Measurements from ENCODE around the gene AUTS2.
A peak's percentile ranks its signal among the peaks of the same experiment; 100 is the strongest.

The AUTS2 gene

DNA sequence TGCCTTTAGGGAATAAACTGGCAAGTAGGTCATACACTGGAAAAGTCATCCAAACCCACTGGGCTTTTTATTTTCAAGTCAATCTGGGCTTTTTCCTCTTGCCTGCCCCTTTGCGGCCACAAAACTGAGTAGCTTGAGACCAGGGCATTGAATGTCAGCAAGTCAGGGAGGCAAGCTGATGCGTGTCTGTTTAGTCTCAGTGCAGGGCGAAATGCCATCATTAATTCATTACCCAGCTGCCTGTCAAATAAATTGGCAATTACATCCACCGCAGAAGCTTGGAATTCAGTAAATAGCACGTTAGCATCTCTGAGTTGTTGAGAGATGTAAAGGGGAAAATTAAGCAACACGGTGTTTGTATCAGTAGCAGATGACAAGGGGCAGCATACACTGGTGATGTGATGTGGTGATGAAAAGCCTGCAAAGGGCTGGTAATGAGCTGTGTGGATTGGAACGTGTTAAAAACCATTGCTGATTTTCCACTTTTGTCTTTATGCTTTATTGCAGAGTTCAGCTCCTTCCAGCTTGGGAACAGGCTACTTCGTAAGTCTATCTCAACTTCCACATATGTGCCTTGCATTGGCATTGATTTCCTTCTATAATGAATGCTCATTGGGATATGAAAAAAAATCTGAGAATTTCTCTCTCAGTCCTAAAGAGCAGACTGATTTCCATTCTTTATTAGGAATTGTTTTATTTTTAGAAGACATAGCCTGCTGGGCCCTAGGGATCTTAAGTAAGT is 535.9 kb downstream of the AUTS2 start:
- DNase-seq (ENCODE audit: low spot score): no peak

DNA sequence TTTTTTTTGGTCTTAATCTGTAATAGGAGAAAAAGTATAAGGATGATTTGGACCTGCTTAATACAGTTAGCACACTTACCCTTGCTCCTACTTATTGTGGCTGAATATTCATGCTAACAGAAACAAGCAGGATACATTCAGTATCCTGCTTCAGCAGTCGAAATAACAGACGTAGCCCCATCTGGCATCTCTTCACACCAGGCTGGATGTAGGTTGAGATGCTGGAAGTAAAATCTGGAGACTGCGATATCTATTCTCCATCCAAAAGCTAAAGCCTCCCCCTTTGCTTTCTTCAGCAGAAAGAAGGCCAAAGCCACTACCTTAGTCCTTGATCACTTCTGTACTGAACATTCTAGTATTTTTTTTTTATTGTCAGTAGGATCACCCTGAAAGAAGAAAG is 537.4 kb downstream of the AUTS2 start:
- no peak for DNase-seq (ENCODE audit: low spot score)

DNA sequence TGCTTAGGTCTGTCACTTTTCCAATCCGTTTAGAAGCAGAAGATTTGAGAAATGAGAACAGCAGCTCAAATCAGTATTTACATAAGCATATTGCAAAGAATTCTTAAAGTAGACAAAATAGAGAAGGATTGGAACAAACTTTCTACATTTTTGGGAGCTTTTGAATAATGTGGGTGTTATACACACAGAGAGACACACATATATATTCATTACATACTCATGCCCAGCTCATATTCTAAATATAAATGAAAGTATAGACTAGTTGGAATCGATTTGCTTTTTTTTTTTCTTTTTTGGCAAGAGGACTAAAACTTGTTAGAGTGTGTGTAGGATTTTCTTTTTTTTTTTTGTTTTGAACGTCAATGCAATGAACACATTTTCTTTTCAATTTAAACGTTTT is 538.9 kb downstream of the AUTS2 start:
- no peak for DNase-seq (ENCODE audit: low spot score)

DNA sequence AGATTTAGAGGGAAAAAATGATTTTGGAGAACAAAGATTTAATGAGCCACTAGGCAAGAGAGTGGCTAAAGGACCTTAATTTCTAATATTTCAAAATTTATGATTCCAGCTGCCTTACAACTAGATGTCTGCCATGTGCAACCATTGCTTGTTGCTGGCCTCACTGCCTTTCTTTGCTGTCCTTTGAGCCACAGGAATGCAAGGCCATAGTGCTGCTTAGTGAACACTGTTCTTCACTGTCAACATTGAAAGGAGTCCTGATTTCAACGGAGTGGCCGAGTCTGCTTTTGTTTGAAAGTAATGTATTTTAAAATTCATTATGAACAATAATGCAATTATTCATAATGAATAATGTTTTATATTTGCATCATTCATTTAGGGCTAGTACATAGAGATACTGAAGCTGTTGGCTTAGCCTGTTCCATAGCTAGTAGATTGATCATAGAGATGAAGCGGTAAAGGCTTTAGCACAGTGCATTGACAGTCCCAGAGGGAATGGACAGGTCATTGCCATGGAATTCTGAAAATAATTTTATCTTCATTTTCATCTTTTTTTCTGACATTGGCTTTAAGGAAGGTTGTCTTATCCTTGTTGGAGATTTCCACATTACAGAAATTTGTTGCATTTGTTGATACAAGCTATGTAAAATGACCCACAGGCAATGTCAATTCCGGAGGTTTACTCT is 544.1 kb downstream of the AUTS2 start:
- no peak for DNase-seq (ENCODE audit: low spot score)

DNA sequence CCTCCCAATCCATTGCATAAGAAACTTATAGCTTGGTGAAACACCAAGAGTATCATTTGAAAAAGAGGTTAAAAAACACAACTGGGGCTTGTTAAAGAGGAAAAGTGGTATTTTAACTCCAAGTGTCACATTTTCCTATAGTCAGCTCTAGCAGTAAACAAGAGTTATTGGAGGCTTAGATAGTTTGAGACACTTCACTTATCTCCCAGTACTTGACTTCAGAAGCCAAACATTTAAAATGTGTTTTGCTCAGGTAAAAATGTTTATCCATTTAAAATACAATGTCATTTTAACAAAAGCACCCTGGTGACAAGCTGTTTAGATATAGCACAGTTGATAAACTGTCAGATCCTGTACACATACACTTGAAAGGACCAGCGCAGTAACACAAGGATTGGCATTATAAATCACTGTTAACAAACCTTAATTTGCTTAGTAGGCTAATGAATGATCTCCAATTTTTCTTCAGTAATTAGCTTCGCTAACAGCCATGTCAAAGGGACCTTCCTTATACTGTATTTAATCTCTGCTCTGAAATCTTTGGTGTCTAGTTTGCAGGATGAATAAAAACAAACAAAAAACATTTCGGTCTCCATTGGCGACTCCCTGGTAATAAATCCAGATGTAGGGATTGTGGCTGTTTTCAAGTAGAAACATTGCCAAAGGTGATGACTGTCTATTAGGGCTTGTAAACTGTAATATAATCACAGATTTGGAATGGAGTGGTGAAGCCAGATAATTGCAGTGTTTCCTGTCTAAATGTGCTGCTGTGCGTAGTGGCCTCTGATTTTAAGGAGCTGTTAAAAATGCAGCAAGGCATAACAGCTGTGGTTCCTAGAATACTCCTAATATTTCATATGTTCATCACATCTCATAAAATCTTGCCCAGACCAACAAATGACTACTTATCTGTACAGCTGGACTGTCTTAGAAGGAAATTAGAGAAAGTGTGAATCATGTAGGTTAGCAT is 545.1 kb downstream of the AUTS2 start:
- no peak for DNase-seq (ENCODE audit: low spot score)

DNA sequence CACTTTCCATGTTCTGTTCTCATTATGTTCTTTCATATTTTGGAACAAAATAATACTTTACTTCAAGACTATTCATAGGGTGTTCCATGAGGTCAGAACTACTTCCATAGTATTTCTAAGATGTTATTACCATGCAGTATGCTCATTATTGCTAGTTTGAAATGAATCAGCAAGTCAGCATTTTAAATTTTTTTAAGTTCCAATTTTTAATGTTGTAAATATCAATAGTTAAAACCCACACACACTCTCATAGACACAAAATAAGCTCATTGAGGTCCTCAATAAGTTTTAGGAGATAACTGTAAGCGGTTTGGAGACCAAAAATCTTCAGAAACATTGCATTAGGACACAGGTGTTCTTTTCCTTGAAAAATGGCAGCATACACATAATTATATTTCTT is 550.7 kb downstream of the AUTS2 start:
- no peak for DNase-seq (ENCODE audit: low spot score)

DNA sequence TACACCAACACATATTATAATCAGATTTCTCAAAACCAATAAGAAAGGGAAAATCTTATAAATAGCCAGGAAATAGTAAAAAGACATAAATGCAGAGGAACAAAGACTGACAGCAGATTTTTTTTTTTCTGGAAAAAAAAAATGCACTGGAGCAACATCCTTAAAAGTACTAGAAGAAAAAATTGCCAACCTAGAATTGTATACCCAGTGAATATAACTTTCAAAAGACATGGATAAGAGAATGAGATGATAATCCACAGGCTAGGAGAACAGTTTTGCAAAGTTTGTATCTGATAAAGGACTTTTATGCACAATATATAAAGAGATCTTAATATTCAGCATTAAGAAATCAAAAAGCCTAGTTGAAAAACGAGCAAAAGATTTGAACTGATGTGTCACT is 554.0 kb downstream of the AUTS2 start:
- DNase-seq (ENCODE audit: low spot score): no peak

DNA sequence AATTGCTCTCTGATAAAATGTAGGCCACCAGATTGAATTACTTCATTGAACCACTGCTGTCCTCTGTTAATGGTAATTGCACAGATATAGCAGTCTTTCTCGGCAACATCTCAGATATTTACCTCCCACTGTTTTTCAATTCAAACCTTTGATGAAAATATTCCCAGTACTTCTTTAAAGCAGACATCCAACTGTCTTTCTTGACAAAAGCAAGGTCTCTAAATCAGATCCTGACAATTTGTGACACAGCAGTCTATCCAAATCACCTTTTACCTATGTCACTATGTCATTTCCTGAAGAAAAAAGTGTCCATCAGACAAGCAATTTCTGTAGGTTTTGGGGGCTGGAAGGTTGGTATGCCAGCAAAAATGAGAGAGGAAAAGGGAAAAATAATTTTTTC is 555.7 kb downstream of the AUTS2 start:
- no peak for DNase-seq (ENCODE audit: low spot score)

DNA sequence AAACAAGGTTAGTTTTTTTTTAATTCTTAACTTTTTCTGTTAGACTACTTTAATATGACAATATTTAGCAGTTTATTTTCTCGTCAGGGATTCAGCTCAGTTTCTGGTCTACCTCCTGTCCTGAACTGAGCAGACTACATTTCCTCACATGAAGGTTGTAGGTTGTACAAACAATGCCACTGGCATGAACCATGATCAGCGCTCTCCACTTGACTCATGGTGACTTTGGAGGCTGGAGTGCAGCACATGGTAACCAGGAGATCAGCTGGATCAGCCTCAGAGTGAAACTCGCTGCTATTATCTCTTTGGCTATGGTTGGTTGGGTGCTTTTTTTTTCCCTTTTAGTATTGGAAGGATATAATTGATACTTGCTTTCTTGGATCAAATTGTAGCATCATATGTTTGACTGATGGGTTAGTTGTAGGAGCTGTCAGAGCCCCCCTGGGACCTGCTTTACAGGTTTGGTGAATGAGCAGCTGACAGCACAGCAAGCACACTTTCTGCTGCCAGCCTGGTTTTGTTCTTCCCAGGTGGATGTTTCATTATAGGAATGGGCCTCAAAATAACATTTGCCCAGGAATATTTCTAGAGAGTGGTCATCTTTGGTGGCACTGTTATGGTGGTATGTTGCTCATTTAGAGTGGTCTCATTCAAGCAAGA is 556.4 kb downstream of the AUTS2 start:
- DNase-seq (ENCODE audit: low spot score): no peak

DNA sequence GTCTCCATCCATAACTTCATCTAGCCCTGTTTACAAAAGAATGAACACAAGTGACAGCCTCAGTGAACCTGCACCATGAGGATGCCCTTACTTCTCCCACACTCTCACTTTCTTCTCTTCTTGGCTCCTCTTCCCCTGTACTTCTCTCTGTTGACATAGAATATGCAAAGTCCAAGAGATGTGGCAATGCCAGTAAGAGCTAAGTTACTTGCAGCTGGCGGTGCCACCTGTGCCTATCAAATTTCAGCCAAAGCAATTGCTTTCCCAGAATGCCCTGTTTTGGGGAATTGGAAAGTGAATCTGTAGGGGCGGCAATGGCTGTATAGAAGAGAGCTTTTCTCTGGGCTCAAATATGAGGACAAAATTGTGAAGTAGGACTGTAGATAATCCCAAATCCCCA is 557.8 kb downstream of the AUTS2 start:
- DNase-seq (ENCODE audit: low spot score): no peak

DNA sequence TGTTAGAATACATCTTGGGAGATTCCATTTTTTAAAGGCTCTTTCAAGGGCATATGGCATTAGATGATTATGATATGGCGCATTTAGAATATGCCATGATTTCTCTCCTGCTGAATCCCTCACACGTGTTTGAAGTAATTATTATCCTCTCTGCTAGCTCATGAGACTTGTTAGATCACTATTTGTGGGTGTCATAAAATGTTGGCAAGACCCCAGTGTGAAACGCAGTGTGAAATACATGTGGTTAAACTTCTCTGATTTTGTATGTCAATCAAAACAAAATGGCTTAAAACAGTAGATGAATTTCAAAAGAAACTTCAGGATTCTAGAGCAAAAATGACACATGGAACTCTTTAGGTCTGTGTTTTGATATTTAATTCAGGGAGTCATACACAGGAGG is 560.8 kb downstream of the AUTS2 start:
- DNase-seq (ENCODE audit: low spot score): no peak

DNA sequence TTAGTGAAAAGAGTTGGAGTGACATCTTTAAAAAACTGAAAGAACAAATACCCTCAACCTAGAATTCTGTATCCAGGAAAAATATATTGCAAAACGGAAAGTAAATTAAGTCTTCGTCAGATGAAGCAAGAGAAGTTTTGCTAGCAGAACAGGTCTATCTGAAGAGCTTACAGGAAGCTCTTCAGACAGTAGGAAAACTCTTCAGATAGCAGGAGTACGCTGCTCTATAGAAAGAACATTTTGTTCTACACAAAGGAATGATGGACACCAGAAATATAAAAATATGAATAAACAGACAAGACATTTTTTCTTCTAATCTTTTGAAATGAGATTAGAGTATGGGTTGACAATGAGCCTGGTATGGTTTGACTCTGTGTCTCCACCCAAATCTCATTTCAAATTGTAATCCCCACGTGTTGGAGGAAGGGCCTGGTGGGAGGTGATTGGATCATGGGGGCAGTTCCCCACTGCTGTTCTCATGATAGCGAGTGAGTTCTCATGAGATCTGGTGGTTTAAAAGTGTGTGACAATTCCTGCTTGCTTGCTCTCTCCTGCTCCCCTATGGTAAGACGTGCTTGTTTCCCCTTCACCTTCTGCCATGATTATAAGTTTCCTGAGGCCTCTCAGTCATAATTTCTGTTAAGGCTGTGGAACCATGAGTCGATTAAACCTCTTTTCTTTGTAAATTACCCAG is 567.3 kb downstream of the AUTS2 start:
- DNase-seq (ENCODE audit: low spot score): no peak

DNA sequence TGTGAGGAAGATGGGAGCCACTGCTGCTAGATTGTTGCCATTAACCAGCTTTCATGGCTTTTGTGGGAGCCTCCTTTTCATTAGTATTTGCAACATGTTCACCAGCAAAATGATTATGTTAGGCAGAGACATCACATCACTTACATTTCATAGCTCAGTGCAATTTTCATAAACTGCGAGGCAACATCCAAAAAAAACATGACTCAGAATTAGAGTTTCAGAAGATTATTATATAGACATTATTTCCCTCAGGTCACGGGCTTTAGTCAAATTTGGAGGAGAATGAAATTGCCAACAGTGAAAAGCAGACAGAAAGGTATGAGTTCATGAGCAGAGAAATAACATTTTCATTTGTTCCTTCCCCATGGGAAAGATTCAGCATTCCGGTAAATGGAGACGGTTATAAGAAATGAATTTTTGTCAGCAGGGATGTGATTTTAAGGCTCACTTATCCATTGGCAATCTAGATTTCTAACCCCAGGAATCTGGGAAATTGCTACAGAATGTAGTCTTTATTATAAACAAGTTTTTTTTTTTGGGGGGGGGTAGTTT is 573.2 kb downstream of the AUTS2 start:
- DNase-seq (ENCODE audit: low spot score): no peak

DNA sequence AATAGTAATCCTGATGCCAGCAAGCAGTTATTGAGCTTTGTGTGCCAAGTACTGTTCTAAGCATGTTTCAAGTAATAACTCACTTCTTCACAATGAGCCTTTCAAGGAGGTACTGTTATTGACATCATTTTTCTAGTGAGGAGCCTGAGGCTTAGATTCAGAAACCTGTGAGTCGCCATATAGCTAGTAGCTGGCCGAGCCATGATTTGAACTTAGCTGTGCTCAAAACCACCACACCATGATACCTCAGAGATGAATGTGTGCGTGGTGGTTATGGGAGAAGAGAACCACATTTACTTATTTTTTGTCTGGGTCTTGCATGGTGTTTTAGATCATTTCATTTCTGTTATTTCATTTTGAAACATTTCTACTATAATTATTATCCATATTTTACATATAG is 578.9 kb downstream of the AUTS2 start:
- no peak for DNase-seq (ENCODE audit: low spot score)

DNA sequence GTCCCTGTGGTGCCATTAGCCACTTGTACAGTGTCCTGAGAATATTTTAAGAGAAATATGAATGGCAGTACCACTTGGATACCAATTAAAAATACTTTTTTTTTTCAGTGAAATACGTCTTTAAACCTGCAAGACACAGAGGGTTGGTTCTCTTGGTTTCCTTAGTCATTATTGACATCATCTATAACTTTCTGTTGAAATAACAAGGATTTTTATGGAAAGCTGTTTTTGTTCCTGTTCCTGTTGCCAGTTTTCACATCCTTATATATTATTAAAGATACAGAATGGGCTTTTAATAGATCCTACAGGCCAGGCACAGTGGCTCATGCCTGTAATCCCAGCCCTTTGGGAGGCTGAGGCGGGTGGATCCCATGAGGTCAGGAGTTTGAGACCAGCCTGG is 579.9 kb downstream of the AUTS2 start:
- DNase-seq (ENCODE audit: low spot score): no peak

DNA sequence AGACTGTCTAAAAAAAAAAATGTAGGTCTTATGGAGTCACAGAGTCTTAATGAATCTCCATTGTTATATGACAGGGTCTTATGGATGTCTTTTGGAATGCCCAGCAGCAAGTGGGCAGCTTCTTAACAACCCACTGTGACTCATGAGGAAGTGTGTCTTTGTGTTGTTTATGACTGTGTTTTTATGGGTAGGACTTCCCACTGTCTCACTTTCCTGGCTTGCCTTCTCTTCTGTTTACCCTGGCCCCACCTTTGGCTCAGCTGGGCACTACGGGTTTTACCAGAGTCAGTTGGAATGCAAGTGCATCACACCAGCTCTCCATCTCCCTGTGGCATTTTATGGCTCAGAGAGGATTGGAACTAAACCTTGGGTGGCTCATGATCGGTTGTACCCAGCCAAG is 580.5 kb downstream of the AUTS2 start:
- DNase-seq (ENCODE audit: low spot score): peak; percentile 82

DNA sequence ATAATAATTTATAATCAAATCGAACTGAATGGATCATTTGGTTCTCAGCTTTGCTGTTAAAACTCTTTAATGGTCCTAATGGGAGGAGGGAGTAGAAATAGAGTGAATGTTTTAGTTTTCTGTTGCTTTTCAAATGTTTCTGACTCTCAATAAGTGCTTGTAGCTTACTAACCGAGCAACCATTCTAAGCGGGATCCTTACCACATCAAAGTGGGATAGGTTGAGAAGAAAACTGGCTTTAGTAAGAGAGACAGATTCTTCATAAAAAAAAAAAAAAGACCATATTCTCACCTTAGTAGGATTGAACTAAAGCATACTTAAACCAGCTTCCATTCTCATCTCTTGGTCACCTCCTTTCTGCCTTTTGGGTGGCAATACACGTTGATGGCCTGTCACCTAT is 584.2 kb downstream of the AUTS2 start:
- no peak for DNase-seq (ENCODE audit: low spot score)

DNA sequence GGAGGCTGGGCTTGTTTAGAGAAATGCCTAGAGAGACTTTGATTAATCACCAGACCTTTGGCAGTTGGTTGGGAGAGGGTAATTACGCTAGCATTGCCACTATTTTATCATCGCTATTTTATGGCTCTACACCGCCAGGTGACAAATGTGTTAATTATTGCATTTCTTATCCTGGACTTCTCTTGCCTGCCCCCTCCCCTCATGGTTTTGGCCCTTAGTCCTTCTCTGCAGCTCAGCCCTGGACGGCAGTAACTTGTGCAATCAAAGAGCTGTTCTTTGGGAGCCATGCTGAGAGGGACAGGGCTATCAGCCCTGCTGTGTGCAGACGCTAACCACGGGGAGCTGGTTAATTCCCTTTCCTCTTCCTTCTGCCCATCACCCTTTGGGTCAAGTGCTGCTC is 585.0 kb downstream of the AUTS2 start:
- no peak for DNase-seq (ENCODE audit: low spot score)

DNA sequence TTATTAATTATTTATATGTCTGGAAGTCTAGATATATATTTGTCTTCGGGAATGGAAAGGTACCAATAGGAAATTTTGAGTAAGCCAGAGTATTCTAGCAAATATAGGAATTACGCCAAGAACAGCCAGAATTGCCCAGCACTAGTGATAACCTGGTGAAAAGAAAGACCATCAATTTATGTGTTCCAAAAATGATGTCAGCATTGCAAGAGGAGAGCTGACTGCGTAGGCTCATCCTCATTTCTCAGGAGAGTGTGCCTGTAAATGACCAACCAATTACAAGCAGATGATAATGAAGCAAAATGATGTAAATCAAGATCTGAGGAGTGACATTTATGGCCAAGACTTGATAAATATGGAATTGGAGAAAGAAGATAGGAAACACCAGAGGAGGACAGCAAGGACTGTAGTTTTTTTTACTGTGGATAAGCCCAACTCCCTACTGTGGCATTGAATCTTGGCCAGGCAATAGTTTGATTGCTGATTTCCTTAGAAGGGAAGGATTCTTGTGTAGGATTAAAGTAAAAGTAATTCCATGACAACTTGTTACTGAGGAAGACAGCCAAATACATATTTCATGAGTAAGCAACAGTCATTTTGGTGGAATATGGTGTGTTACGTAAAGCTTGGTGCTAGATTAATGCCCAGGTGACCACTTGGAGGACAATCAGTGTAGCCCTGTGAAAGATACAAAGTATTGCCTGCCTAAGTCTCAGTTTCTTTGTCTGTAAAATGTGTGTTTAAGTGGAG is 590.8 kb downstream of the AUTS2 start:
- no peak for DNase-seq (ENCODE audit: low spot score)

DNA sequence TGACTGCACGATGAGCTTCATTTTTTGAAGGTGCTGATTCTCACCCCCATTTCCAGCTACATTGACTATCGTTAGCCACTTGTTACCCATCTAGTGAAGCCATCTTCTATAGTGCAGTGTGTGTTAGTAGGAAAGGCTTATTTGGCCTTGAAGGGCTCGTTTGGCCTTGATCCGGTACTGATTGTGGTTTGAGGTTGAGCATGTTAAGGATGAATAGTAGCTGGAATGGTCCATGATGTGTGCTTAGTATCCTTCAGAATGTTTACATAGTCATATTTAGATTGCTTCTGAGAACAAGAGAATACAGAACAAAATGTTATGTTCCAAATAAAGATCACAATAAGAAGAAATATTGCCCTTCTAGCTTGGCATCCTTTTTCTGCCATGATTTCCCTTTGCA is 591.5 kb downstream of the AUTS2 start:
- no peak for DNase-seq (ENCODE audit: low spot score)

DNA sequence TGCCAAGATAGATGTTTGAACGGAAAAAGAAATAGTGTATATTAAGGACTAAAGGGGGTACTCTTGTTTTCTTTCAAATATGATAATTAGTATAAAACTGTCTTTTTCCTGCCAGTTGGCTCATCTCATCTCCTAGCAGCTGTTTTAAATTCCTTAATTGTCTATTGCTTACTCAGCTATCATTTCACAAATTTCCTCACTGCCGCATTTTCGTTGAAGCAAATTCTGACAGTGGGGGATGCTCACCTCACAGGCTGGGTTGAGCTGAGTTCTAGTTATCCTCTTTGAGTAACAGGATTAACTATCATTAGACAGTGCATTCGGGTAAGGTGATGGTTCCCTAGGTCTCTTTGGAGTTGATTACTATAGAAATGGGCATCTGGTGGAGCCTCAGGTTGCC is 592.0 kb downstream of the AUTS2 start:
- no peak for DNase-seq (ENCODE audit: low spot score)

All from kidney capillary endothelial cell (primary cell).